ENCODE measurements around the gene AGO3.

- no peak for TF ChIP-seq EZH2 (IDR thresholded peaks at IDR 0.05)
- TF ChIP-seq, protein P1, sequence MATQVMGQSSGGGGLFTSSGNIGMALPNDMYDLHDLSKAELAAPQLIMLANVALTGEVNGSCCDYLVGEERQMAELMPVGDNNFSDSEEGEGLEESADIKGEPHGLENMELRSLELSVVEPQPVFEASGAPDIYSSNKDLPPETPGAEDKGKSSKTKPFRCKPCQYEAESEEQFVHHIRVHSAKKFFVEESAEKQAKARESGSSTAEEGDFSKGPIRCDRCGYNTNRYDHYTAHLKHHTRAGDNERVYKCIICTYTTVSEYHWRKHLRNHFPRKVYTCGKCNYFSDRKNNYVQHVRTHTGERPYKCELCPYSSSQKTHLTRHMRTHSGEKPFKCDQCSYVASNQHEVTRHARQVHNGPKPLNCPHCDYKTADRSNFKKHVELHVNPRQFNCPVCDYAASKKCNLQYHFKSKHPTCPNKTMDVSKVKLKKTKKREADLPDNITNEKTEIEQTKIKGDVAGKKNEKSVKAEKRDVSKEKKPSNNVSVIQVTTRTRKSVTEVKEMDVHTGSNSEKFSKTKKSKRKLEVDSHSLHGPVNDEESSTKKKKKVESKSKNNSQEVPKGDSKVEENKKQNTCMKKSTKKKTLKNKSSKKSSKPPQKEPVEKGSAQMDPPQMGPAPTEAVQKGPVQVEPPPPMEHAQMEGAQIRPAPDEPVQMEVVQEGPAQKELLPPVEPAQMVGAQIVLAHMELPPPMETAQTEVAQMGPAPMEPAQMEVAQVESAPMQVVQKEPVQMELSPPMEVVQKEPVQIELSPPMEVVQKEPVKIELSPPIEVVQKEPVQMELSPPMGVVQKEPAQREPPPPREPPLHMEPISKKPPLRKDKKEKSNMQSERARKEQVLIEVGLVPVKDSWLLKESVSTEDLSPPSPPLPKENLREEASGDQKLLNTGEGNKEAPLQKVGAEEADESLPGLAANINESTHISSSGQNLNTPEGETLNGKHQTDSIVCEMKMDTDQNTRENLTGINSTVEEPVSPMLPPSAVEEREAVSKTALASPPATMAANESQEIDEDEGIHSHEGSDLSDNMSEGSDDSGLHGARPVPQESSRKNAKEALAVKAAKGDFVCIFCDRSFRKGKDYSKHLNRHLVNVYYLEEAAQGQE (IDR thresholded peaks at IDR 0.05; ENCODE audit: low read depth): no peak
Measured at GRCh38 chr1:36051821-36052220, 120.9 kb downstream of the AGO3 start.

Data from HCT116 (cell line).